Stimulated activated CD4-positive, alpha-beta T cell treated with anti-CD3 and anti-CD28 coated beads, TNF-alpha, amount 100 ng/mL, for 4 hours (primary cell): Measurements from ENCODE around the gene CRYBA1.
"Not testable (repeated sequence)": the region's sequence is repeated elsewhere in the genome, so short reads cannot be mapped to it uniquely, and the experiment has no call there.

Experiments used
- DNase-seq, 3 experiments: peaks; one replicate each; pipeline ENCODE4 v3.0.0-alpha.2; 2020; ENCODE audit warnings: low read depth in 3 of 3

Gene CRYBA1

DNA sequence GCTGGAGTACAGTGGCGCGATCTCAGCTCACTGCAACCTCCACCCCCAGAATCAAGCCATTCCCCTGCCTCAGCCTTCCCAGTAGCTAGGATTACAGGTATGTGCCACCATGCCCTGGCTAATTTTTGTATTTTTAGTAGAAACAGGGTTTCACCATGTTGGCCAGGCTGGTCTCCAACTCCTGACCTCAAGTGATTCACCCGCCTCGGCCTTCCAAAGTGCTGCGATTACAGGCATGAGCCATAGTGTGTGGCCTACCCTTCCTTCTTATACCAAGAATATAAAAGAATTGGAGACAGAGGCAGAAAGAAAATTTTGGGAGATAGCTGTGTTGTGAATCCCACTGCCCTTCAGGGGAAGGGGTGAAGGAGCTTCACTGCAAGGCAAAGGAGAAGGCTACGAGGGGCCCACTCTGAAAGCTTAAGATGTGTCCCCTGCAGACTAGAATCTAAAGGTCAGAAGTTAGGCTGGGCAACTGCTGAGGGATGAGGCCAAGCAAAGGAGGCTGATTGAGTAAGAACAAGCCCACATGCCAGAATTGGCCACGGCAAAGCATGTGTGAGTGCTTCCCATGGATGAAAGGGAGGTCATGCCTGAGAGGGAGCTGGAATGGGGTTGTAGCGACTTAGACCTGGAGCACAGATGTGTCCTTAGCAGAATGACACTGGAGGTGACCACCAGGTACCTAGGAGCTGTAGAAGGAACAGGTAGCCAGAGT lies 8.4 kb upstream of the CRYBA1 start:
- no peak for DNase-seq

GRCh38 chr17:29240477-29240876 lies 6.2 kb upstream of the CRYBA1 start:
- no peak for DNase-seq

DNA sequence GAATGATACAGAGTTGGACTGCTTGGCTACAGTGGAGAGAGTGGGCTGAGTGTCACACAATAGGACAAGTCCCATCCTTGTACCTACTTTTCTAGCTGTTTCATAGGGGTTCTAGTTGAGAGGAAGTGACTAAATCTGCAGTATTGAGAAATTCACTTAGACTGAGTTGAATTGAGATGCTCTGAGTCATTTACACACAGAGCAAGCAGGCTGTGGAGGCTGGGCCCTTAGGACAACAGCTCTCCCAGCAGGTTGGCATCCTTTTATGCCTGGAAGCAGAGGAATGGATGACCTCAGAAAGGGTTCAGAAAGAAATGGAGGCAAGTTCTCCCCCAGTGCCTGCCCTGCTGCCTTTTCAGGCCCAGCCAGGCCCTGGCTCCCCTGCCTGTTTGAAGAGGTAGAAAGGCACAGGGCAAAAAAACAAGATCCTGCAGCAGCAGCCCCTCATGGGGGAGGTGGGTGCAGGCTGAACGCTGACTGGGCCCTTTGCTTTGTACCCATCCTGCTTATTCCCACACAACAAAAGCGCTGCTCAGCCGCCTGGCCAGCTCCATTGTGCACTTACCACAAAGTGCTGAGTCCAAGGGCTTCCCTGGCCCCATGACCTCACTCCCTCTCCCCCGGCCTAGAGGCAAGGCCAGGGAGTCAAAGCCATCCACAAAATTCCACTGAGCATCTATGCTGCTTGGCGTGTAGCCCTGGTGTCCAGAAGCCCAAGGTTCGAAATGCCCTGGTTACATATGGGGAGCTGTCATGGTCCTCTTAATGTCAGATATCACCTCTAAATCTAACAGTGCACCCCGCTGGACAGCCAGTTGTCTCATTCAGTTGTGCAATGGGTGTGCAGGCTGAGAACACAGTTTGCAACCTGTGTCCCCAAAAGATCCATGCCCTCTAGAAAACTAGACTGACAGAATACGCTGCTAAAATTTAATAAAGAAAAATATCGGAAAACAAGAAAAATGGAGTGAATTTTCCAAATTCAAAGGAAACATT lies 5.4 kb upstream of the CRYBA1 start:
- DNase-seq = no peak

DNA sequence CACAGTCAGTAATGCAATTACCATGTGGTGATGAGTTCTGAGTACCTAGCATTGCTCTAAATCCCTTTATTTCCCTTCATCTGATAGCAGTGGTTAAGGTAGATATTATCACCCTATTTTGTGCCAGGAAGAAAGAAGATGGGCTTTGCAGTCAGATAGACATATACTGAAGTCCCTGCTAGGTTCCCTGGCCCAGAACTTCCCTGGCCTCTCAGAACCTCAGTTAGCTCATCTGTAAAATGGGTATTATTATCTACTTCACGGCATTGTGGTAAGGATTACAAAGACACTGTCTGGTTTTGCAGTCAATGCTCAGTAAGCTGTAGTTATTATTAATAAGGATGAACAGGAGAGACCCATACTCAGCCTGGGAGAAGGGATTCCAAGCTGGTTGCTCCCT lies 4.6 kb upstream of the CRYBA1 start:
- no peak for DNase-seq

DNA sequence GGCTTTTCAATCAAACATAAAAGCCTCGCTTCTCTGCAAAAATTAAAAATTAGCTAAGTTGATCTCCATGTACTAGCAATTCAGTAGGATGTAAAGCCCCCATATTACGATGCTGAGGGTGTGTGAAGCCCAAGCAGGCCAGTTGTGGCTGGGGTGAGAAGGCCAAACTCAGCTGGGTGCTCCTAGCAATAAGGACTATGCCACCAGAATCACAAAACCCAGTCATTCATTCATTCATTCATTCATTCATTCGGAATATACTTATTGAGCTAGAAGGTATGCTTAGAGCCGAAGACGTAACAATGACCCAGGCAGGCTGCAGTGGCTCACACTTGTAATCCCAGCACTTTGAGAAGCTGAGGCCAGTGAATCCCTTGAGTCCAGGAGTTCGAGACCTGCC lies 3.9 kb upstream of the CRYBA1 start:
- no peak for DNase-seq

GRCh38 chr17:29243792-29244191 lies 2.9 kb upstream of the CRYBA1 start:
- DNase-seq = no peak

DNA sequence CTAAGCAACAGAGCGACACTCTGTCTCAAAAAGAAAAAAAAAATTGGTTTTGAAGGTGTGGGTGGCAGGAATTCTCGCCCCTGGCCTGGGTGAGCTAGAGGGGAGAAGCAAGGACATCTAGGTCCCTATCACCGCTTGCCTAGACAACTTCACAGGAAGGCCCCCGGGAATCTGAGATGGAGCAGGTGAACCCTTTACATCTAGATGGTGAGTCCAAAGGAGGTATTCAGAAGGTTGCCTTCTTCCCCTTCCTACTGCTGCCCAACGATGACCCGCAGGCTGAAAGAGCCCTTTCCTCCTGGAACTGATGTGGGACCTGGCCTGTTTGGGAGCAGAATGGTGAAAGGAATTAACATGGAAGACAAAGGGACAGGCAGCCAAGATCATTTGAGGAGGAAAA lies 1.3 kb upstream of the CRYBA1 start:
- DNase-seq = no peak

DNA sequence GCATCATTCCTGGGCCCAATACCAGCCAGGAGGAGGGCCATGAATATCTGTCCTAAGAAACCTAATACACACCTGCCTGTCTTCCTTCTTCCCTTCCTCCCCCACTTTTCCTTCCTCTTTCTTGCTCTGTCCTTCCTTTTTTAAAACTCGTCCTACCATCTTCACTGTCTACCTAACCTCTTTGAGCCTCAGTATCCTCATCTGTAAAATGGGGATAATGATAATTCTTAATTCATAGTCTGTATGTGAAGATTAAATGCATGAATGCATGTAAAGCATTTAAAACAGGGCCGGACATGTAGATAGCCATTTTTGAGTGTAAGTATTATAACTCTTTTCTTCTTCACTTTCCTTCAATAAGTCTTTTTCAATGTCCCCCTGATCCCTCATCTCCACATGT lies 560 bp downstream of the CRYBA1 start:
- DNase-seq = no peak

DNA sequence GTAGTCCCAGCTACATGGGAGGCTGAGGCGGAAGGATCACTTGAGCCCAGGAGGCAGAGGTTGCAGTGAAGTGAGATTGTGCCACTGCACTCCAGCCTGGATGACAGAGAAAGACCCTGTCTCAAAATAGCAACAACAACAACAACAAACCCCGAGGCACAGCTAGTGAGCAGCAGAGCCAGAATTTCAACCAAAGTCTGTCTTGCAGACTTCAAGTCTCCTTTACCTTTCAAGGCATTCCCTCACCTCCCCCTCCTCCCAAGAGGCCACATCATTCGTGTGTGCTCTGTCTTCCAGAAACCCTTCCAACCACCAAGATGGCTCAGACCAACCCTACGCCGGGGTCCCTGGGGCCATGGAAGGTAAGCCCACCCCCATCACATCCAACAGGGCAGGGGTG lies 2.2 kb downstream of the CRYBA1 start:
- DNase-seq = no peak

GRCh38 chr17:29250666-29251065 lies 4.0 kb downstream of the CRYBA1 start:
- no peak for DNase-seq

- no peak for DNase-seq
Measured at GRCh38 chr17:29251184-29251583, 4.5 kb downstream of the CRYBA1 start.

DNA sequence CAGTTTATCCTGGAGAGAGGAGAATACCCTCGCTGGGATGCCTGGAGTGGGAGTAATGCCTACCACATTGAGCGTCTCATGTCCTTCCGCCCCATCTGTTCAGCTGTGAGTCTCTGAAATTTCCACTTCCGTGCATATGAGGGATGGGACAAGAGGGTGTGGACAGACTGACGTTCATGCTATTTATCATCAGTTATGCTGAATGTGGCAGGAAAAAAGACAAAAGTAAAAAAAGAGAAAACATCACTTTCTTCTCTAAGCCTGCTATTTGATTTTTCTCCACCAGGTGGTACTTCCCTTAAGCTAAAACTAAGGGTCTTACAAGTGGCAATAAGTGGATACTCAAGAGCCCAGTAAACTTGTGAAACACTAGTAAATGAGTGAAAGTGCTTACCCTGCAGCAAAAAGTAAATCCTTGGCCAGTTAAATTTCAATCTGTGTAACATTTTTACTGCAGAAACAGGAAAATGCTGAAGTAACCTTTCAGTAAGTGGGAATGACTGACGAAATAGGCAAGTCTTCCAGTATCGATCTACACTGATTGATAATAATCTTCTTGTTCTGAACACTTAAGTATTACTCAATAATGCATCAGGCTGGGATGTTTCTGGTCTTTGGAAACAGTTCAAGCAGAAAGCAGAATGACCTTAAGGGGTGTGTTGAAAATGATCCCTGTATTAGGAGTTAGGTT lies 5.6 kb downstream of the CRYBA1 start:
- no peak for DNase-seq

GRCh38 chr17:29253037-29253436 lies 6.4 kb downstream of the CRYBA1 start:
- DNase-seq = no peak

GRCh38 chr17:29255926-29256522 lies 9.4 kb downstream of the CRYBA1 start:
- no peak for DNase-seq

DNA sequence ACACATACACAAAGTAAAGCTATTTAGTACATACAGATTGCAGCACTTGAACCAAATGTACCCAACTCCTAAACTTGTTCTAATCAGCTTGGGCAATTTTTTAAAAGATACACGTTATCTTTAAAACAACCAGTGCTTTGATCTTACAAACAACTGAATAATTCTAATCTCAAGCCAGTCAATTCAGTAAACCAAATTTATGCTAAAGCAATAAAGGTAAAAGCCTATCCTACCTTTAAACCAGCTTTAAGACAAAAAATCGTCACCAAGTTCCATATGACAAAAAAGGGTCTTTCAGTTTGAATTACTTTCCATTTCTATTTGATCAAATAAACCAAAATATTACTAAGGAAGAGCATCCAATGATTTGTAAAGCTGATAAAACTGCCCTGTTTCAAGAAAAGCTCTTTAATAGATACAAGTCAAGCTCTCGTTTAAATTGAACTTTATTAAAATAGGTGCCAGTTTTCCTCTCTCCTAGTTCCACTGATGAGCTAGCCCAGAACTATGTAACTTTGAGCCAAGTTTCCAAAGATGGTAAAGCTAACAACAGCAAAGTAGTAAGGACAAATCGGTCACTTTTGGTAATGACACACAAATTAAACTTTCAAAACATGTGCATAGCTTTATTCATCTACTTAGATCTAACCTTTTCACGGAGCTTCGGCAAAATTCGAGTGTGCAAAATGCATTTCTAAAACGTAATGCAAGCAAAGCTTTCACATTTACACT lies 10.2 kb downstream of the CRYBA1 start:
- no peak for DNase-seq

GRCh38 chr17:29257756-29258155 lies 11.1 kb downstream of the CRYBA1 start:
- DNase-seq = no peak

DNA sequence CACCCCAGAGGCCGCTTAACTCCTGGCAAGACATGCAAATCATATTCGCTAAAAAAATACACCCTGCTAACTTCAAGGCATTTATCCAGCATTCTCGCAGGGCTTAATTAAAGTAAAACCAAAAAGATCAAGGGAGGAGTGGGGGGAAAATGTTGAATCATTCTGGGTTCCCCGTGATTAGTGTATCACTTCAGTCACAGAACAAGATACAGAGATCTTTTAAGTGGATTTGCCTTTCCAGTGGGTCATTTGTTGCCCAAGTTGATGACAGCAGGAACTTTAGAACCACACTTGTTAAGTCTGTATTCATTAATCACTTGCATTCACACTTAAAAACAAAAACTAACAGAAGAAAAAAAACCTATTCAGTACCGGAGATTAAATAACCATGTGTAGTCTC lies 17.3 kb downstream of the CRYBA1 start:
- no peak for DNase-seq

DNA sequence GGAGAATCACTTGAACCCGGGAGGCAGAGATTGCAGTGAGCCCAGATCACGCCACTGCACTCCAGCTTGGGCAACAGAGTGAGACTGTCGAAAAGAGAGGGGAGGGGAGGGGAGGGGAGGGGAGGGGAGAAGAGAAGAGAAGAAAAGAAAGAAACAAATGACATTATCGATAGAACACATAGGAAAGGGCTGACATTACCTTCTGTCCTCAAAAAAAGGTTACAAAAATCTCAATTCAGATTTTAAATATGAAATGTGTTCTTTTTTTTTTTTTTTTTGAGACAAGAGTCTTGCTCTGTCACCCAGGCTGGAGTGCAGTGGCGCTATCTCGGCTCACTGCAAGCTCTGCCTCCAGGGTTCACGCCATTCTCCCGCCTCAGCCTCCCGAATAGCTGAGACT lies 25.3 kb downstream of the CRYBA1 start:
- DNase-seq = not testable (repeated sequence)

DNA sequence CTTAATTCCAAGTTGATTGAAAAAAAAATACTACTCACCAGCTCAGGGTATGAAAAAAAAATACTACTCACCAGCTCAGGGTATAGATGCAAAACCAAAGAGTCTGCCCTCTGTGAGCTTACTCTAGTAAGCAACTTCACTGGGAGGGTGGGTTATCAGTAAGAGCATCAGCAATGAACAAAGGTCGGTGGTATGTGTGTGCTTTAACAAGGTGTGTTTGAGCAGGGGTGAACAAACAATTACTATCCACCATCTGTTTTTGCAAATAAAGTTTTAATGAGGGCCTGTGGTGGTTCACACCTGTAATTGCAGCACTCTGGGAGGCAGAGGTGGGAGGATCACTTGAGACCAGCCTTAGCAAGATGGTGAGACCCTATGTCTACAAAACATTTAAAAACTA lies 27.3 kb downstream of the CRYBA1 start:
- no peak for DNase-seq

GRCh38 chr17:29278692-29279091 lies 32.0 kb downstream of the CRYBA1 start:
- DNase-seq = no peak

GRCh38 chr17:29279397-29280070 lies 32.9 kb downstream of the CRYBA1 start:
- DNase-seq = no peak
